GM12878 (cell line): Measurements from ENCODE around the gene ATP5F1D. TPM values are rescaled to one million over a fixed set of nuclear protein-coding genes. Genes with fewer than 3 reads are reported as not detected.

ENCODE experiments used
- BCL11A ChIP-seq: IDR thresholded peaks from 2 replicates; pipeline ENCODE4 v1.6.1; 2011; ENCODE audit warnings: low read depth, low read length
- BHLHE40 ChIP-seq, 2 experiments: fragments of 450-650 bp in 1 of 2; IDR thresholded peaks; 2 replicates each; pipeline ENCODE4 v1.6.1; 2011 to 2017; ENCODE audit warnings: low read depth in 2 of 2, borderline replicate concordance in 1 of 2, improper control_type of control experiment in 1 of 2, low read length in 1 of 2, mild to moderate bottlenecking in 1 of 2
- BMI1 ChIP-seq: fragments of 450-650 bp; IDR thresholded peaks from 2 replicates; pipeline ENCODE4 v1.6.1; 2016; ENCODE audit warnings: mild to moderate bottlenecking, moderate library complexity, borderline replicate concordance
- CHD4 ChIP-seq: fragments of 200-600 bp; sonication (generic); IDR thresholded peaks from 2 replicates; pipeline ENCODE4 v1.6.1; 2016; ENCODE audit warnings: mild to moderate bottlenecking
- CREM ChIP-seq: IDR thresholded peaks from 2 replicates; pipeline ENCODE4 v1.6.1; 2014; ENCODE audit warnings: antibody characterized with exemption, low read depth
- EP300 ChIP-seq, 2 experiments: fragments of 150-350 bp in 1 of 2; IDR thresholded peaks; 2 replicates each; pipeline ENCODE4 v1.6.1; 2011 to 2012; ENCODE audit warnings: low read depth in 2 of 2, low read length in 2 of 2, borderline replicate concordance in 1 of 2, improper control_type of control experiment in 1 of 2, inconsistent platforms in 1 of 2; ENCODE audit not compliant: control insufficient read depth in 1 of 2
- EZH2 ChIP-seq: IDR thresholded peaks from 2 replicates; pipeline ENCODE4 v1.6.1; 2012; ENCODE audit warnings: low read depth, mild to moderate bottlenecking, control low read depth, inconsistent platforms, low read length, borderline replicate concordance; ENCODE audit not compliant: control insufficient read depth
- IKZF1 ChIP-seq: fragments of 450-650 bp; conservative IDR thresholded peaks from 2 replicates; pipeline ENCODE4 v1.6.1; 2017; ENCODE audit warnings: antibody characterized with exemption, mild to moderate bottlenecking
- MEF2A ChIP-seq: IDR thresholded peaks from 2 replicates; pipeline ENCODE4 v1.6.1; 2011; ENCODE audit warnings: low read depth, mild to moderate bottlenecking, low read length, moderate library complexity; ENCODE audit not compliant: insufficient read depth
- MTA2 ChIP-seq: fragments of 450-650 bp; IDR thresholded peaks from 2 replicates; pipeline ENCODE4 v1.6.1; 2016; ENCODE audit warnings: low read depth, mild to moderate bottlenecking, moderate library complexity
- MTA3 ChIP-seq: IDR thresholded peaks from 2 replicates; pipeline ENCODE4 v1.6.1; 2012; ENCODE audit warnings: low read length, inconsistent platforms, borderline replicate concordance
- NFYB ChIP-seq: IDR thresholded peaks from 2 replicates; pipeline ENCODE4 v1.6.1; 2011; ENCODE audit warnings: low read depth, mild to moderate bottlenecking, low read length, improper control_type of control experiment, moderate library complexity; ENCODE audit not compliant: insufficient read depth
- POU2F2 ChIP-seq: IDR thresholded peaks from 3 replicates; pipeline ENCODE4 v1.6.1; 2011; ENCODE audit warnings: low read depth, mild to moderate bottlenecking, low read length, borderline replicate concordance
- RAD51 ChIP-seq: fragments of 450-650 bp; IDR thresholded peaks from 2 replicates; pipeline ENCODE4 v1.6.1; 2016; ENCODE audit warnings: moderate library complexity, mild to moderate bottlenecking, inconsistent platforms
- RFX5 ChIP-seq: IDR thresholded peaks from 2 replicates; pipeline ENCODE4 v1.6.1; 2011; ENCODE audit warnings: low read depth, low read length, improper control_type of control experiment
- SMARCA5 ChIP-seq: fragments of 450-650 bp; IDR thresholded peaks from 2 replicates; pipeline ENCODE4 v1.6.1; 2017; ENCODE audit warnings: mild to moderate bottlenecking
- TCF3 ChIP-seq: IDR thresholded peaks from 2 replicates; pipeline ENCODE4 v1.6.1; 2012; ENCODE audit warnings: low read depth, mild to moderate bottlenecking, low read length, borderline replicate concordance; ENCODE audit not compliant: insufficient read depth
- WRNIP1 ChIP-seq: IDR thresholded peaks from 2 replicates; pipeline ENCODE4 v1.6.1; 2011; ENCODE audit warnings: low read depth, low read length, improper control_type of control experiment, borderline replicate concordance
- polyA plus RNA-seq, 11 experiments: library from polyadenylated mRNA; depleted of rRNA in 4 of 11; unstranded in 6 of 11; stranded (reverse) in 5 of 11; fragments of >200 nt; fragmentation: Nextera tagmentation in 4 of 11; fragmentation: Illumina TruSeq in 1 of 11; extraction: Ambion mirVana in 4 of 11; extraction: Trizol in 1 of 11; gene quantifications; 1 replicate in 1 of 11; 2 replicates in 10 of 11; pipeline versions ENCODE4 v1.2.1 to v1.2.3, GENCODE V29; 2011 to 2016; ENCODE audit warnings: inconsistent platforms in 2 of 11, missing spikeins in 2 of 11, low read depth in 1 of 11
- total RNA-seq, 4 experiments: library from RNA; depleted of rRNA in 3 of 4; stranded (reverse); fragments of >200 nt in 3 of 4; fragmentation: Illumina TruSeq in 1 of 4; extraction: Trizol in 1 of 4; gene quantifications; 2 replicates each; pipeline versions ENCODE4 v1.2.1 to v1.2.3, GENCODE V29; 2013 to 2021
- TF ChIP-seq, protein P1 (sequence below): fragments of 450-650 bp; conservative IDR thresholded peaks from 2 replicates; pipeline ENCODE4 v1.6.1; 2017; ENCODE audit warnings: mild to moderate bottlenecking, moderate library complexity
- TF ChIP-seq, protein P2 (sequence below): fragments of 450-650 bp; formaldehyde crosslinking; IDR thresholded peaks from 2 replicates; pipeline ENCODE4 v1.5.0; 2022; ENCODE audit warnings: mild to moderate bottlenecking, missing genetic modification characterization
- TF ChIP-seq, protein P3 (sequence below): IDR thresholded peaks from 2 replicates; pipeline ENCODE4 v1.6.1; 2011; ENCODE audit warnings: low read depth, mild to moderate bottlenecking, low read length, moderate library complexity, borderline replicate concordance; ENCODE audit errors: extremely low read depth
- TF ChIP-seq, protein P4 (sequence below): fragments of 450-650 bp; IDR thresholded peaks from 2 replicates; pipeline ENCODE4 v1.6.1; 2017; ENCODE audit warnings: low read depth, mild to moderate bottlenecking, moderate library complexity

The ATP5F1D gene
- total and polyA plus RNA-seq, 10 of the 15 experiments (the other 5 are each of a cell fraction or from before 2014, with no cell fraction given) = 7.2 to 357 (median 49.5) TPM

DNA sequence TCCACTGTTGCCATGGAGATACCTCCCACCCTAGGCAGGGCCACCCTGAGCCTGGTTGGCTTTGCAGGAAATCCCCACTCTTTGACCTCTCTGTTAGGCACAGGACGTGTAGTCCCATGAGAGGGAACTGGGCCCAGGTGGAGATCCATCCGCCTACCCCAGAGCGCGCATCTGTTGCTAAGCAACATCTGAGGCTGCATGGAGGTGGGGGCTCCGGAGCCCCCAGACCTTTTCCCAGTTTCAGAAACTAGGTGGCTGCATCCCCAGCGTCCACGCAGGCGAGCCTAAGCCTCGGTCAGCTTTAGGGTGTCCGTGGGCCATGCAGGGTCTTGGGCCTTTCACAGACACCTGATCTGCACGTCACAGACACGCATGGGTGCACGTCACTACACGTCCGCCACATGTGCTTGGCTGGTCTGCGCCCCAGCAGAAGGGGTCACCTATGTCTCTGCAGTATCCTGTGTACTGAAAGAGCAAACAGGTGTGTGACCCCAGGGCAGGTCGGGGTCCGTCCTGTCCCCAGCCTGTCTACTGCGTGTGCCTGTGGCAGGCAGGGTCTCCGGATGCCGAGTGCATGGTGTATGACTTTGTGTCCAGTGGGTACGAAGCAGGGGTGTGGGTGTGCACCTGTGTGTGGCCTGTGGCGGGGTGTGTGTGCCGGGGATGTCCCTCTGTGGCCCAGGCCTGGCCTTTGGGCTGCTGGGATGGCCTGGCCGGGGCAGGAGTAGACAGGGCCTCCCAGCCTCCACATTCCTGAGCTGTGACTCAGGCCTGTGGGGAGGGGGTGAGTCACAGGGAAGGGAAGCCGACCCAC is 23.5 kb downstream of the ATP5F1D start (continued):
- no peak for TF ChIP-seq EZH2
- no peak for TF ChIP-seq RAD51
- TF ChIP-seq MTA3 = no peak
- peak; percentile 34; the same call in 1 of the 2 replicates for TF ChIP-seq SMARCA5
- TF ChIP-seq TCF3 = peak; percentile 69; the same call in 1 of the 2 replicates
- TF ChIP-seq, protein P1, sequence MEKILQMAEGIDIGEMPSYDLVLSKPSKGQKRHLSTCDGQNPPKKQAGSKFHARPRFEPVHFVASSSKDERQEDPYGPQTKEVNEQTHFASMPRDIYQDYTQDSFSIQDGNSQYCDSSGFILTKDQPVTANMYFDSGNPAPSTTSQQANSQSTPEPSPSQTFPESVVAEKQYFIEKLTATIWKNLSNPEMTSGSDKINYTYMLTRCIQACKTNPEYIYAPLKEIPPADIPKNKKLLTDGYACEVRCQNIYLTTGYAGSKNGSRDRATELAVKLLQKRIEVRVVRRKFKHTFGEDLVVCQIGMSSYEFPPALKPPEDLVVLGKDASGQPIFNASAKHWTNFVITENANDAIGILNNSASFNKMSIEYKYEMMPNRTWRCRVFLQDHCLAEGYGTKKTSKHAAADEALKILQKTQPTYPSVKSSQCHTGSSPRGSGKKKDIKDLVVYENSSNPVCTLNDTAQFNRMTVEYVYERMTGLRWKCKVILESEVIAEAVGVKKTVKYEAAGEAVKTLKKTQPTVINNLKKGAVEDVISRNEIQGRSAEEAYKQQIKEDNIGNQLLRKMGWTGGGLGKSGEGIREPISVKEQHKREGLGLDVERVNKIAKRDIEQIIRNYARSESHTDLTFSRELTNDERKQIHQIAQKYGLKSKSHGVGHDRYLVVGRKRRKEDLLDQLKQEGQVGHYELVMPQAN = 0 out of 2 replicates have a peak, but pooled peaks have one; percentile 48
- peak; percentile 91 for TF ChIP-seq CREM
- TF ChIP-seq BHLHE40 (IDR thresholded peaks at IDR 0.05; ENCODE audit: borderline replicate concordance in 1 of 2, low read depth in 2 of 2, low read length in 1 of 2) = peak; percentile 53 to 79; a peak in 3 of 4 replicates
- TF ChIP-seq CHD4 = no peak
- TF ChIP-seq RFX5 = no peak
- 0 out of 2 replicates have a peak, but pooled peaks have one; percentile 38 for TF ChIP-seq IKZF1
- no peak for TF ChIP-seq NFYB
- TF ChIP-seq WRNIP1 = no peak
- TF ChIP-seq MTA2 = peak; percentile 42; the same call in 1 of the 2 replicates
- peak; percentile 95 for TF ChIP-seq BMI1
- TF ChIP-seq, protein P2, sequence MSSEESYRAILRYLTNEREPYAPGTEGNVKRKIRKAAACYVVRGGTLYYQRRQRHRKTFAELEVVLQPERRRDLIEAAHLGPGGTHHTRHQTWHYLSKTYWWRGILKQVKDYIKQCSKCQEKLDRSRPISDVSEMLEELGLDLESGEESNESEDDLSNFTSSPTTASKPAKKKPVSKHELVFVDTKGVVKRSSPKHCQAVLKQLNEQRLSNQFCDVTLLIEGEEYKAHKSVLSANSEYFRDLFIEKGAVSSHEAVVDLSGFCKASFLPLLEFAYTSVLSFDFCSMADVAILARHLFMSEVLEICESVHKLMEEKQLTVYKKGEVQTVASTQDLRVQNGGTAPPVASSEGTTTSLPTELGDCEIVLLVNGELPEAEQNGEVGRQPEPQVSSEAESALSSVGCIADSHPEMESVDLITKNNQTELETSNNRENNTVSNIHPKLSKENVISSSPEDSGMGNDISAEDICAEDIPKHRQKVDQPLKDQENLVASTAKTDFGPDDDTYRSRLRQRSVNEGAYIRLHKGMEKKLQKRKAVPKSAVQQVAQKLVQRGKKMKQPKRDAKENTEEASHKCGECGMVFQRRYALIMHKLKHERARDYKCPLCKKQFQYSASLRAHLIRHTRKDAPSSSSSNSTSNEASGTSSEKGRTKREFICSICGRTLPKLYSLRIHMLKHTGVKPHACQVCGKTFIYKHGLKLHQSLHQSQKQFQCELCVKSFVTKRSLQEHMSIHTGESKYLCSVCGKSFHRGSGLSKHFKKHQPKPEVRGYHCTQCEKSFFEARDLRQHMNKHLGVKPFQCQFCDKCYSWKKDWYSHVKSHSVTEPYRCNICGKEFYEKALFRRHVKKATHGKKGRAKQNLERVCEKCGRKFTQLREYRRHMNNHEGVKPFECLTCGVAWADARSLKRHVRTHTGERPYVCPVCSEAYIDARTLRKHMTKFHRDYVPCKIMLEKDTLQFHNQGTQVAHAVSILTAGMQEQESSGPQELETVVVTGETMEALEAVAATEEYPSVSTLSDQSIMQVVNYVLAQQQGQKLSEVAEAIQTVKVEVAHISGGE (CRISPR knock-in tag) = no peak
- no peak for TF ChIP-seq POU2F2
- TF ChIP-seq, protein P3, sequence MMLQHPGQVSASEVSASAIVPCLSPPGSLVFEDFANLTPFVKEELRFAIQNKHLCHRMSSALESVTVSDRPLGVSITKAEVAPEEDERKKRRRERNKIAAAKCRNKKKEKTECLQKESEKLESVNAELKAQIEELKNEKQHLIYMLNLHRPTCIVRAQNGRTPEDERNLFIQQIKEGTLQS = no peak
- TF ChIP-seq, protein P4, sequence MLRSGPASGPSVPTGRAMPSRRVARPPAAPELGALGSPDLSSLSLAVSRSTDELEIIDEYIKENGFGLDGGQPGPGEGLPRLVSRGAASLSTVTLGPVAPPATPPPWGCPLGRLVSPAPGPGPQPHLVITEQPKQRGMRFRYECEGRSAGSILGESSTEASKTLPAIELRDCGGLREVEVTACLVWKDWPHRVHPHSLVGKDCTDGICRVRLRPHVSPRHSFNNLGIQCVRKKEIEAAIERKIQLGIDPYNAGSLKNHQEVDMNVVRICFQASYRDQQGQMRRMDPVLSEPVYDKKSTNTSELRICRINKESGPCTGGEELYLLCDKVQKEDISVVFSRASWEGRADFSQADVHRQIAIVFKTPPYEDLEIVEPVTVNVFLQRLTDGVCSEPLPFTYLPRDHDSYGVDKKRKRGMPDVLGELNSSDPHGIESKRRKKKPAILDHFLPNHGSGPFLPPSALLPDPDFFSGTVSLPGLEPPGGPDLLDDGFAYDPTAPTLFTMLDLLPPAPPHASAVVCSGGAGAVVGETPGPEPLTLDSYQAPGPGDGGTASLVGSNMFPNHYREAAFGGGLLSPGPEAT = peak; percentile 63
- TF ChIP-seq EP300 (IDR thresholded peaks at IDR 0.05; ENCODE audit: borderline replicate concordance in 1 of 2, control insufficient read depth in 1 of 2, low read depth in 2 of 2, low read length in 2 of 2) = peak in 1 of 2 experiments; percentile 49; a peak in 1 of 4 replicates
- no peak for TF ChIP-seq BCL11A
- no peak for TF ChIP-seq MEF2A
